B cell (primary cell): ENCODE data around the gene ST8SIA6. TPM values are rescaled to one million over a fixed set of nuclear protein-coding genes. Genes with fewer than 3 reads are reported as not detected.

Experiments
- ATAC-seq: fragments of 200-7000 bp; cut with Tn5 transposase; one replicate; pipeline ENCODE4 v1.10.0; 2021; ENCODE audit warnings: low read depth, mild to moderate bottlenecking, moderate number of reproducible peaks, moderate library complexity
- CTCF ChIA-PET: fragments of 350-600 bp; sonication (Branson Sonifier 250); formaldehyde crosslinking; loops from one replicate; lab custom pipeline; 2021; ENCODE audit warnings: antibody characterized with exemption, inconsistent platforms; lab: Charles Lee
- POLR2A ChIA-PET: fragments of 350-600 bp; sonication (Branson Sonifier 250); formaldehyde crosslinking; loops from one replicate; lab custom pipeline; 2021; ENCODE audit warnings: antibody characterized with exemption; lab: Charles Lee
- DNase-seq: peaks from one replicate; pipeline ENCODE4 v3.0.0; 2013
- H2AFZ ChIP-seq: 2 replicates; pipeline ENCODE4 v1.6.1; 2012; ENCODE audit warnings: mild to moderate bottlenecking, low read depth, low read length; ENCODE audit not compliant: insufficient read depth, poor library complexity, severe bottlenecking
- H3K27ac ChIP-seq, 2 donors: 1 replicate in 1 of 2; 2 replicates in 1 of 2; pipeline ENCODE4 v1.5.1; 2012 to 2013; ENCODE audit warnings: low read length in 2 of 2, mild to moderate bottlenecking in 2 of 2, moderate library complexity in 1 of 2
- H3K27me3 ChIP-seq, 4 experiments: fragments of 200-600 bp in 1 of 4; sonication (generic) in 1 of 4; replicated peaks in 1 of 4; 1 replicate in 2 of 4; 2 replicates in 2 of 4; pipeline versions ENCODE4 v1.6.1 to v1.7.0; 2013 to 2016; ENCODE audit warnings: low read length in 3 of 4, mild to moderate bottlenecking in 2 of 4, mixed read lengths in 1 of 4, moderate library complexity in 1 of 4; ENCODE audit not compliant: insufficient read depth in 4 of 4, control insufficient read depth in 3 of 4; ENCODE audit errors: control extremely low read depth in 1 of 4
- H3K36me3 ChIP-seq, 2 experiments: replicated peaks in 1 of 2; 1 replicate in 1 of 2; 2 replicates in 1 of 2; pipeline versions ENCODE4 v1.6.1 to v1.7.1; 2013; ENCODE audit warnings: low read length in 1 of 2; ENCODE audit not compliant: insufficient read depth in 2 of 2, control insufficient read depth in 1 of 2; ENCODE audit errors: control extremely low read depth in 1 of 2, extremely low read depth in 1 of 2
- H3K4me1 ChIP-seq, 2 donors: fragments of 200-600 bp in 1 of 2; sonication (generic) in 1 of 2; 1 replicate in 1 of 2; 2 replicates in 1 of 2; pipeline versions ENCODE4 v1.5.1 to v1.6.1; 2013 to 2017; ENCODE audit warnings: low read length in 2 of 2; ENCODE audit not compliant: control insufficient read depth in 2 of 2, insufficient read depth in 2 of 2
- H3K4me2 ChIP-seq: replicated peaks from 2 replicates; pipeline ENCODE3; 2012; ENCODE audit warnings: mild to moderate bottlenecking, low read depth, low read length; ENCODE audit not compliant: poor library complexity, severe bottlenecking
- H3K4me3 ChIP-seq, 5 experiments: fragments of 200-600 bp in 1 of 5; sonication (generic) in 1 of 5; 1 replicate in 3 of 5; 2 replicates in 2 of 5; pipeline versions ENCODE4 v1.5.1 to v1.7.0; 2011 to 2016; ENCODE audit warnings: low read length in 4 of 5, mild to moderate bottlenecking in 4 of 5, low read depth in 2 of 5, control low read depth in 1 of 5, moderate library complexity in 1 of 5; ENCODE audit not compliant: insufficient read depth in 1 of 5; ENCODE audit errors: control extremely low read depth in 1 of 5, extremely low read depth in 1 of 5
- H3K79me2 ChIP-seq: fragments of 200-600 bp; sonication (generic); one replicate; pipeline ENCODE4 v1.6.0; 2016; ENCODE audit warnings: low read length; ENCODE audit not compliant: control insufficient read depth, insufficient read depth
- H3K9ac ChIP-seq: fragments of 200-600 bp; sonication (generic); 2 replicates; pipeline ENCODE4 v1.6.1; 2017; ENCODE audit warnings: mild to moderate bottlenecking, low read length, moderate library complexity
- H3K9me3 ChIP-seq, 3 donors: one replicate each; pipeline versions ENCODE4 v1.6.1 to v1.7.1; 2013; ENCODE audit warnings: low read length in 2 of 3; ENCODE audit not compliant: control insufficient read depth in 2 of 3, insufficient read depth in 1 of 3; ENCODE audit errors: control extremely low read depth in 1 of 3
- H4K20me1 ChIP-seq: 2 replicates; pipeline ENCODE4 v1.6.0; 2012; ENCODE audit warnings: mild to moderate bottlenecking, low read length; ENCODE audit not compliant: insufficient read depth, control insufficient read depth, poor library complexity, severe bottlenecking
- H3K27ac Mint-ChIP-seq: one replicate; pipeline ENCODE4 v1.8.0; 2021; ENCODE audit warnings: mixed read lengths
- H3K27me3 Mint-ChIP-seq: one replicate; pipeline ENCODE4 v1.8.0; 2021; ENCODE audit warnings: mixed read lengths
- H3K4me1 Mint-ChIP-seq: one replicate; pipeline ENCODE4 v1.8.0; 2021; ENCODE audit warnings: mixed read lengths
- H3K4me3 Mint-ChIP-seq: one replicate; pipeline ENCODE4 v1.8.0; 2021; ENCODE audit warnings: mixed read lengths
- H3K9me3 Mint-ChIP-seq: one replicate; pipeline ENCODE4 v1.8.0; 2022; ENCODE audit warnings: mixed read lengths; ENCODE audit not compliant: insufficient read depth
- EZH2 ChIP-seq: IDR thresholded peaks from 2 replicates; pipeline ENCODE4 v1.6.1; 2012; ENCODE audit warnings: borderline replicate concordance, low read depth, mild to moderate bottlenecking, moderate library complexity, low read length; ENCODE audit not compliant: insufficient read depth, poor library complexity, severe bottlenecking
- WGBS: methylation state at CpG from one replicate; pipeline ENCODE4 v1.1.5; 2013; ENCODE audit warnings: missing lambda C conversion rate; ENCODE audit not compliant: insufficient coverage; 5-methylcytosine and 5-hydroxymethylcytosine counted together
- intact Hi-C: fragments of 100-400 bp; cut with micrococcal nuclease; formaldehyde crosslinking; loops from one replicate; pipeline ENCODE4 v1.10.0; 2022
- polyA plus RNA-seq: library from polyadenylated mRNA; depleted of rRNA; stranded (reverse); fragments of >200 nt; gene quantifications from 2 replicates; pipeline ENCODE4 v1.2.3, GENCODE V29; 2012
- total RNA-seq, 2 donors: library from RNA; stranded (reverse); fragments of 120-200 nt in 1 of 2; gene quantifications; 1 replicate in 1 of 2; 2 replicates in 1 of 2; pipeline versions ENCODE4 v1.2.3 to v1.2.4, GENCODE V29; 2013 to 2022
- TF ChIP-seq, protein P1 (sequence below): fragments of 200-600 bp; IDR thresholded peaks from one replicate; pipeline ENCODE4 v1.8.0; 2022; ENCODE audit warnings: antibody characterized with exemption, mild to moderate bottlenecking

ST8SIA6 gene
- total and polyA plus RNA-seq, 2 donors (not counting 1 experiment from before 2014, with no cell fraction given), result 0.04 TPM; not detected in 1

DNA sequence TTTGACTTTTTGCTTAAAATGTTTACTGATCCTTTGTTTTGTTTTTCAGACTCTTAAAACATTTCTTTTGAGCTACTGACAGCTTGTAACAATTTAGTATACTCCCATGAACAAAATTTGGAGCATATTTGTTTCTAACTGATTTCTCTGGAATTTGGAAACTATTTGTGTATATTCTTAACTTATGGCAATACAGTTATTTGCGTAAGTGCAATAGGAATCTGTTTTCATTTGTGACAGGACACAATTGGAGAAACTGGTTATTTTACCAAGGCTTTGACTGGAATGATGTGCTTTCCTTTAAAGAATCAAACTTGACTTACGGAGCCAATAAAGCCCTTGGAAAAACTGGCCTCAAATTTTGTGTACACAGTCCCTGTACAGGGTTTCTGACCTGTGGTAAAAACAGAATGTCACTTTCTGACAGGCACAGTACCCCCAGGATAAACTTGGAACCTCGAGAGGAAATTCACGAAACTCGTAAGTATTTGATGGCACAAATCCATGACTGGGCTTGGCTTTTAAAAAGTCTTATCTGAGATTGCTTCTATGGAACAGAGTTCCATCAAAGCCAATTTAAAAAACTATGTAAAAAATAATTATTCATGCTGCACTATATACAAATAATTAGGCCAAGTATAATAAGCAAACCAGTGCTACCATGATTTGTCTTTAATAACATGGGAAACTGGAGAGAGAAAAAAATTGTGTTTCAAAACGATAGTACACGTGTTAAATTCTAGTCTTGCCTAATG lies 70.4 kb downstream of the ST8SIA6 start:
- CTCF ChIA-PET, result no interaction called here

More for the DNA sequence above, 70.4 kb downstream of the ST8SIA6 start:
- no peaks in the 10 kb centered on the region for H3K79me2 ChIP-seq
- H3K4me2 ChIP-seq, result no peak overlapping the region
- TF ChIP-seq, protein P1, sequence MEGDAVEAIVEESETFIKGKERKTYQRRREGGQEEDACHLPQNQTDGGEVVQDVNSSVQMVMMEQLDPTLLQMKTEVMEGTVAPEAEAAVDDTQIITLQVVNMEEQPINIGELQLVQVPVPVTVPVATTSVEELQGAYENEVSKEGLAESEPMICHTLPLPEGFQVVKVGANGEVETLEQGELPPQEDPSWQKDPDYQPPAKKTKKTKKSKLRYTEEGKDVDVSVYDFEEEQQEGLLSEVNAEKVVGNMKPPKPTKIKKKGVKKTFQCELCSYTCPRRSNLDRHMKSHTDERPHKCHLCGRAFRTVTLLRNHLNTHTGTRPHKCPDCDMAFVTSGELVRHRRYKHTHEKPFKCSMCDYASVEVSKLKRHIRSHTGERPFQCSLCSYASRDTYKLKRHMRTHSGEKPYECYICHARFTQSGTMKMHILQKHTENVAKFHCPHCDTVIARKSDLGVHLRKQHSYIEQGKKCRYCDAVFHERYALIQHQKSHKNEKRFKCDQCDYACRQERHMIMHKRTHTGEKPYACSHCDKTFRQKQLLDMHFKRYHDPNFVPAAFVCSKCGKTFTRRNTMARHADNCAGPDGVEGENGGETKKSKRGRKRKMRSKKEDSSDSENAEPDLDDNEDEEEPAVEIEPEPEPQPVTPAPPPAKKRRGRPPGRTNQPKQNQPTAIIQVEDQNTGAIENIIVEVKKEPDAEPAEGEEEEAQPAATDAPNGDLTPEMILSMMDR, result no peak
- TF ChIP-seq EZH2, result no peak
- H3K4me1 Mint-ChIP-seq, result no peaks in the 10 kb centered on the region
- H3K27me3 ChIP-seq, result peaks cover 0 to 3% (median 0%) of the 10 kb centered on the region in 4 experiments
- peaks cover 0 to 15% (median 0%) of the 10 kb centered on the region in 3 donors for H3K9me3 ChIP-seq
- no peak overlapping the region for H3K27ac Mint-ChIP-seq
- H3K27ac ChIP-seq, result no peak overlapping the region
- H3K36me3 ChIP-seq, result no peaks in the 10 kb centered on the region
- H4K20me1 ChIP-seq, result no peaks in the 10 kb centered on the region
- H3K4me1 ChIP-seq, result no peaks in the 10 kb centered on the region
- no peak overlapping the region for H3K4me3 ChIP-seq
- WGBS, result 93% methylated on average over 5 of the region's 7 CpGs
- H2AFZ ChIP-seq, result no peak overlapping the region
- POLR2A ChIA-PET, result no interaction called here
- no peak for DNase-seq
- H3K4me3 Mint-ChIP-seq, result no peak overlapping the region
- intact Hi-C loops, result no loop called here
- no peaks in the 10 kb centered on the region for H3K9me3 Mint-ChIP-seq
- H3K27me3 Mint-ChIP-seq, result no peaks in the 10 kb centered on the region
- H3K9ac ChIP-seq, result no peak overlapping the region
- no peak for ATAC-seq
